OCI-LY1 (cell line): ENCODE results near the gene DNASE1L2.

Experiments
- CTCF ChIP-seq: fragments of 200-600 bp; sonication (generic), shearing (Covaris generic); IDR thresholded peaks from 2 replicates; pipeline ENCODE4 v1.5.1; 2017; ENCODE audit warnings: mild to moderate bottlenecking, antibody characterized with exemption, low read length, moderate library complexity, mixed read lengths
- EZH2 ChIP-seq: fragments of 200-600 bp; sonication (generic), shearing (Covaris generic); IDR thresholded peaks from 2 replicates; pipeline ENCODE4 v1.8.0; 2017; ENCODE audit warnings: borderline replicate concordance, mixed run types, mild to moderate bottlenecking, antibody characterized with exemption, low read length, moderate library complexity, mixed read lengths

- TF ChIP-seq CTCF (peak; percentile 24; the same call in 1 of the 2 replicates), EZH2 (no peak)
Observed at GRCh38 chr16:2243031-2243528, 6.8 kb downstream of the DNASE1L2 start.
